CD8-positive, alpha-beta memory T cell (primary cell): ENCODE results near the gene PDHA1. TPM values are rescaled to one million over a fixed set of nuclear protein-coding genes. Genes with fewer than 3 reads are reported as not detected.

Source experiments
- CTCF ChIA-PET: fragments of 350-600 bp; sonication (Branson Sonifier 250); formaldehyde crosslinking; loops from one replicate; lab custom pipeline; 2021; ENCODE audit warnings: antibody characterized with exemption; lab: Charles Lee
- POLR2A ChIA-PET: fragments of 350-600 bp; sonication (Branson Sonifier 250); formaldehyde crosslinking; loops from one replicate; lab custom pipeline; 2021; ENCODE audit warnings: antibody characterized with exemption; lab: Charles Lee
- DNase-seq, 5 donors: peaks; one replicate each; pipeline versions ENCODE4 v3.0.0 to v3.0.0-alpha.2; 2020 to 2022; ENCODE audit warnings: mixed read lengths in 1 of 5
- H3K27ac ChIP-seq: one replicate; pipeline ENCODE4 v1.7.0; 2013; ENCODE audit warnings: low read depth, mild to moderate bottlenecking, low read length, moderate library complexity
- H3K27me3 ChIP-seq: 2 replicates; pipeline ENCODE4 v1.7.0; 2013; ENCODE audit warnings: low read length, mild to moderate bottlenecking; ENCODE audit not compliant: insufficient read depth, poor library complexity, severe bottlenecking
- H3K36me3 ChIP-seq: 2 replicates; pipeline ENCODE4 v1.7.0; 2013; ENCODE audit warnings: mild to moderate bottlenecking, low read length, moderate library complexity; ENCODE audit not compliant: insufficient read depth
- H3K4me1 ChIP-seq: 2 replicates; pipeline ENCODE4 v1.7.0; 2013; ENCODE audit warnings: mild to moderate bottlenecking, low read length, moderate library complexity; ENCODE audit not compliant: insufficient read depth
- H3K4me3 ChIP-seq: 2 replicates; pipeline ENCODE4 v1.7.0; 2013; ENCODE audit warnings: mild to moderate bottlenecking, low read length
- H3K9me3 ChIP-seq: 2 replicates; pipeline ENCODE4 v1.7.0; 2013; ENCODE audit warnings: mild to moderate bottlenecking, low read length
- H3K27ac Mint-ChIP-seq, 8 donors: one replicate each; pipeline ENCODE4 v1.8.0; 2020 to 2021; ENCODE audit warnings: mixed read lengths in 8 of 8, mild to moderate bottlenecking in 6 of 8, inconsistent platforms in 3 of 8, moderate library complexity in 3 of 8
- H3K27me3 Mint-ChIP-seq, 2 donors: one replicate each; pipeline ENCODE4 v1.8.0; 2020 to 2021; ENCODE audit warnings: mixed read lengths in 2 of 2, mild to moderate bottlenecking in 1 of 2, moderate library complexity in 1 of 2
- H3K36me3 Mint-ChIP-seq, 3 donors: one replicate each; pipeline ENCODE4 v1.8.0; 2020 to 2021; ENCODE audit warnings: mixed read lengths in 3 of 3, inconsistent platforms in 1 of 3, mild to moderate bottlenecking in 1 of 3
- H3K4me1 Mint-ChIP-seq, 3 donors: one replicate each; pipeline ENCODE4 v1.8.0; 2020 to 2021; ENCODE audit warnings: mixed read lengths in 3 of 3, inconsistent platforms in 1 of 3, mild to moderate bottlenecking in 1 of 3
- H3K4me3 Mint-ChIP-seq, 7 donors: one replicate each; pipeline ENCODE4 v1.8.0; 2020 to 2021; ENCODE audit warnings: mixed read lengths in 7 of 7, mild to moderate bottlenecking in 6 of 7, moderate library complexity in 4 of 7, inconsistent platforms in 2 of 7
- H3K9me3 Mint-ChIP-seq, 5 donors: one replicate each; pipeline ENCODE4 v1.8.0; 2020 to 2022; ENCODE audit warnings: mixed read lengths in 5 of 5, mild to moderate bottlenecking in 3 of 5, moderate library complexity in 2 of 5, inconsistent platforms in 1 of 5
- polyA plus RNA-seq: library from polyadenylated mRNA; unstranded; fragments of 300-500 nt; fragmentation: Illumina TruSeq; gene quantifications from one replicate; pipeline ENCODE4 v1.2.3, GENCODE V29; 2021
- total RNA-seq, 2 experiments: library from RNA; stranded (reverse); gene quantifications; one replicate each; pipeline ENCODE4 v1.2.3, GENCODE V29; 2021

Gene PDHA1
- total and polyA plus RNA-seq, 3 experiments from 2014 or later, result 81.6 to 265 (median 251) TPM

GRCh38 chrX:19343085-19343534, 617 bp upstream of the PDHA1 start:
- POLR2A ChIA-PET, result no interaction called here
- peak overlapping the region; percentile 20 for H3K27ac ChIP-seq

GRCh38 chrX:19344661-19345060, 934 bp downstream of the PDHA1 start:
- peak overlapping the region; percentile 86 for H3K27ac ChIP-seq
- H3K36me3 ChIP-seq, result no peaks in the 10 kb centered on the region
- H3K27me3 Mint-ChIP-seq, result peaks cover 4 to 10% of the 10 kb centered on the region in 2 donors
- peaks cover 7% of the 10 kb centered on the region for H3K4me1 ChIP-seq
- CTCF ChIA-PET, result no interaction called here
- POLR2A ChIA-PET, result no interaction called here
- H3K27ac Mint-ChIP-seq, result peak overlapping the region in 6 of 8 donors; percentile 29 to 98 (median 88)
- H3K36me3 Mint-ChIP-seq, result peaks cover 0 to 14% (median 0%) of the 10 kb centered on the region in 3 donors
- H3K4me3 ChIP-seq, result peak overlapping the region; percentile 58
- no peaks in the 10 kb centered on the region for H3K27me3 ChIP-seq
- no peak for DNase-seq
- H3K4me3 Mint-ChIP-seq, result peak overlapping the region; percentile 85 to 99 (median 88)
- no peaks in the 10 kb centered on the region for H3K9me3 Mint-ChIP-seq
- H3K4me1 Mint-ChIP-seq, result peaks cover 21 to 40% (median 34%) of the 10 kb centered on the region in 3 donors
- no peaks in the 10 kb centered on the region for H3K9me3 ChIP-seq

More at GRCh38 chrX:19343085-19343534, 617 bp upstream of the PDHA1 start:
- no peaks in the 10 kb centered on the region for H3K9me3 Mint-ChIP-seq
- peaks cover 18 to 37% (median 34%) of the 10 kb centered on the region in 3 donors for H3K4me1 Mint-ChIP-seq
- H3K27ac Mint-ChIP-seq, result peak overlapping the region; percentile 36 to 98 (median 88)
- peaks cover 0 to 10% (median 0%) of the 10 kb centered on the region in 3 donors for H3K36me3 Mint-ChIP-seq
- H3K4me3 Mint-ChIP-seq, result peak overlapping the region; percentile 85 to 99 (median 88)
- Histone ChIP-seq H3K4me1 (peaks cover 7% of the 10 kb centered on the region), H3K9me3 (no peaks in the 10 kb centered on the region), H3K4me3 (peak overlapping the region; percentile 23), H3K36me3 (no peaks in the 10 kb centered on the region), H3K27me3 (no peaks in the 10 kb centered on the region)
- DNase-seq, result no peak
- CTCF ChIA-PET, result interaction anchor here (1.1 kb wide), 1 partner anchor 9 kb away, joined by 6 read pairs; no protein-coding TSS in a partner anchor
- H3K27me3 Mint-ChIP-seq, result peaks cover 4 to 12% of the 10 kb centered on the region in 2 donors

- no peak for DNase-seq
These were observed 4.2 kb downstream of the PDHA1 start for GRCh38 chrX:19347916-19348315.

GRCh38 chrX:19349264-19349663, 5.5 kb downstream of the PDHA1 start:
- Mint-ChIP-seq H3K36me3 (peaks cover 4 to 47% (median 6%) of the 10 kb centered on the region in 3 donors), H3K4me1 (peaks cover 30 to 52% (median 41%) of the 10 kb centered on the region in 3 donors), H3K27me3 (peaks cover 0 to 3% of the 10 kb centered on the region in 2 donors), H3K4me3 (no peak overlapping the region), H3K9me3 (no peaks in the 10 kb centered on the region), H3K27ac (peak overlapping the region in 3 of 8 donors; percentile 52 to 85 (median 52))
- H3K36me3 ChIP-seq, result no peaks in the 10 kb centered on the region
- CTCF ChIA-PET, result no interaction called here
- no peaks in the 10 kb centered on the region for H3K9me3 ChIP-seq
- H3K27me3 ChIP-seq, result no peaks in the 10 kb centered on the region
- no peak for DNase-seq
- H3K4me3 ChIP-seq, result no peak overlapping the region
- POLR2A ChIA-PET, result no interaction called here
- no peak overlapping the region for H3K27ac ChIP-seq
- H3K4me1 ChIP-seq, result peaks cover 7% of the 10 kb centered on the region

More at GRCh38 chrX:19347916-19348315, 4.2 kb downstream of the PDHA1 start:
- Histone ChIP-seq H3K36me3 (no peaks in the 10 kb centered on the region), H3K4me3 (no peak overlapping the region), H3K9me3 (no peaks in the 10 kb centered on the region), H3K27ac (no peak overlapping the region), H3K27me3 (no peaks in the 10 kb centered on the region), H3K4me1 (peaks cover 7% of the 10 kb centered on the region)
- H3K9me3 Mint-ChIP-seq, result no peaks in the 10 kb centered on the region
- H3K4me1 Mint-ChIP-seq, result peaks cover 35 to 58% (median 46%) of the 10 kb centered on the region in 3 donors
- H3K27ac Mint-ChIP-seq, result peak overlapping the region in 2 of 8 donors; percentile 12 to 19
- no peak overlapping the region for H3K4me3 Mint-ChIP-seq
- ChIA-PET CTCF (no interaction called here), POLR2A (no interaction called here)
- H3K36me3 Mint-ChIP-seq, result peaks cover 4 to 39% (median 5%) of the 10 kb centered on the region in 3 donors
- peaks cover 0 to 4% of the 10 kb centered on the region in 2 donors for H3K27me3 Mint-ChIP-seq

GRCh38 chrX:19350941-19351384, 7.2 kb downstream of the PDHA1 start:
- Histone ChIP-seq H3K4me1 (no peaks in the 10 kb centered on the region), H3K36me3 (peaks cover 14% of the 10 kb centered on the region), H3K27me3 (no peaks in the 10 kb centered on the region), H3K27ac (peak overlapping the region; percentile 9), H3K4me3 (no peak overlapping the region), H3K9me3 (no peaks in the 10 kb centered on the region)
- Mint-ChIP-seq H3K27me3 (peaks cover 0 to 3% of the 10 kb centered on the region in 2 donors), H3K9me3 (no peaks in the 10 kb centered on the region), H3K4me3 (peak overlapping the region in 6 of 7 donors; percentile 2 to 81 (median 47)), H3K36me3 (peaks cover 4 to 63% (median 6%) of the 10 kb centered on the region in 3 donors), H3K27ac (peak overlapping the region; percentile 67 to 96 (median 86)), H3K4me1 (peaks cover 23 to 40% (median 28%) of the 10 kb centered on the region in 3 donors)
- ChIA-PET POLR2A (no interaction called here), CTCF (no interaction called here)
- DNase-seq, result no peak

- Histone ChIP-seq H3K4me3 (no peak overlapping the region), H3K4me1 (no peaks in the 10 kb centered on the region), H3K36me3 (peaks cover 39% of the 10 kb centered on the region), H3K9me3 (no peaks in the 10 kb centered on the region), H3K27ac (no peak overlapping the region), H3K27me3 (no peaks in the 10 kb centered on the region)
- ChIA-PET POLR2A (no interaction called here), CTCF (no interaction called here)
- peak overlapping the region in 2 of 8 donors; percentile 36 to 38 for H3K27ac Mint-ChIP-seq
- DNase-seq, result no peak
- H3K27me3 Mint-ChIP-seq, result no peaks in the 10 kb centered on the region
- H3K4me1 Mint-ChIP-seq, result peaks cover 13 to 19% (median 15%) of the 10 kb centered on the region in 3 donors
- H3K9me3 Mint-ChIP-seq, result no peaks in the 10 kb centered on the region
- no peak overlapping the region for H3K4me3 Mint-ChIP-seq
- peaks cover 5 to 86% (median 6%) of the 10 kb centered on the region in 3 donors for H3K36me3 Mint-ChIP-seq
These were observed 10.9 kb downstream of the PDHA1 start for GRCh38 chrX:19354625-19355024.

GRCh38 chrX:19358521-19358920, 14.8 kb downstream of the PDHA1 start:
- Histone ChIP-seq H3K36me3 (peaks cover 39% of the 10 kb centered on the region), H3K4me3 (no peak overlapping the region), H3K4me1 (no peaks in the 10 kb centered on the region), H3K27ac (no peak overlapping the region), H3K27me3 (no peaks in the 10 kb centered on the region), H3K9me3 (no peaks in the 10 kb centered on the region)
- Mint-ChIP-seq H3K27ac (no peak overlapping the region), H3K9me3 (peaks cover 0 to 2% (median 0%) of the 10 kb centered on the region in 5 donors), H3K36me3 (peaks cover 0 to 90% (median 1%) of the 10 kb centered on the region in 3 donors), H3K4me1 (no peaks in the 10 kb centered on the region), H3K4me3 (no peak overlapping the region), H3K27me3 (peaks cover 0 to 2% of the 10 kb centered on the region in 2 donors)
- ChIA-PET POLR2A (no interaction called here), CTCF (interaction anchor here (2.4 kb wide), 1 partner anchor 13 kb away, joined by 8 read pairs; no protein-coding TSS in a partner anchor)
- DNase-seq, result no peak

- DNase-seq, result no peak
- Histone ChIP-seq H3K9me3 (no peaks in the 10 kb centered on the region), H3K27ac (no peak overlapping the region), H3K4me3 (no peak overlapping the region), H3K4me1 (no peaks in the 10 kb centered on the region), H3K27me3 (no peaks in the 10 kb centered on the region), H3K36me3 (peaks cover 26% of the 10 kb centered on the region)
- Mint-ChIP-seq H3K4me3 (no peak overlapping the region), H3K36me3 (peaks cover 0 to 74% (median 7%) of the 10 kb centered on the region in 3 donors), H3K4me1 (no peaks in the 10 kb centered on the region), H3K9me3 (peaks cover 0 to 3% (median 0%) of the 10 kb centered on the region in 5 donors), H3K27me3 (peaks cover 0 to 2% of the 10 kb centered on the region in 2 donors), H3K27ac (peak overlapping the region in 1 of 8 donors; percentile 22)
- ChIA-PET POLR2A (no interaction called here), CTCF (interaction anchor here (2.7 kb wide), 1 partner anchor 11 kb away, joined by 12 read pairs; no protein-coding TSS in a partner anchor)
These were observed 17.2 kb downstream of the PDHA1 start for GRCh38 chrX:19360903-19361302.
